Cortex of kidney (tissue), 1 donor: ENCODE data around the gene NNAT.
"Not testable (repeated sequence)": the region's sequence is repeated elsewhere in the genome, so short reads cannot be mapped to it uniquely, and the experiment has no call there.

ENCODE experiments used
- DNase-seq: peaks from one replicate; lab custom pipeline; 2025; lab: John Stamatoyannopoulos, UW

Gene NNAT

DNA sequence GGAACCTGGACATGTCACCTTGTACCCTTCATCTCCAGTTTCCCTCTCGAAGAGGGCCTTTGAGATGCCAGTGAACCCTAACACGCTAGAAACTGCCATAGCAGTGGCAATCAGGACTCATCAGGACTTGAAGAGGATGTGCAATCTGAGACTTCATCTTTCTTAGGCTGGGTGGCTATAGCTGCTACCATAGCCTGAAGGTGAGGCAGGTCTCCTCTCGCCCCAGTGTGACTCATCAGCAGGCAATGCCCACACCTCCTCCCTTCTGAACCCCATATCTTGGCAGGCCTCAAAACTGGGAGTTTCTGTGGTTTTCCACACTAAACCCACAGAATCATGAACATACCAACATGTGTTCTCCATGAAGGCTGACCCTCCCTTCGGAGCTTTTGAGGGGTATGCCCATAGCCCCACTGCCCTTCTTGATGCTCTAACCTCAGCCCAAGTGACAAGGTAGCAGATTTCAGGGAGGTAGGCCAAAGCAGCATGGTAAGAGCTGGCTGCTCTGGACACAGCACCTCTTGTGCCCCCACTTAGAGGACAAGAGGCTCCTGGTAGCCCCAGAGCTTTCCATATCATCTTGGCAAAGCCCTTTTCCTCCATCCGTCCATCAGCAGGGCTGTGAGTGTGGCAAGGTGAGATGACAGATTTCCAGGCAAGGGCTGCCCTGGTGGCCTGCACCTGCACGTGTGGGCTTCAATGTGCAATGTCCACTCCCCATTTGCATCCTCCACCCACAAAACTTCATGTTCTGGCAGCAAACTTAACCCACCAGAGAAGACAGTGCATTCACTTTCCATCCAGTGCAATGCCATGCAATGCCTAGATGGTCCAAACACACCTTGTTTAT, 4.0 kb downstream of the NNAT start:
- DNase-seq = no peak

GRCh38 chr20:37525810-37526209, 4.8 kb downstream of the NNAT start:
- no peak for DNase-seq

DNA sequence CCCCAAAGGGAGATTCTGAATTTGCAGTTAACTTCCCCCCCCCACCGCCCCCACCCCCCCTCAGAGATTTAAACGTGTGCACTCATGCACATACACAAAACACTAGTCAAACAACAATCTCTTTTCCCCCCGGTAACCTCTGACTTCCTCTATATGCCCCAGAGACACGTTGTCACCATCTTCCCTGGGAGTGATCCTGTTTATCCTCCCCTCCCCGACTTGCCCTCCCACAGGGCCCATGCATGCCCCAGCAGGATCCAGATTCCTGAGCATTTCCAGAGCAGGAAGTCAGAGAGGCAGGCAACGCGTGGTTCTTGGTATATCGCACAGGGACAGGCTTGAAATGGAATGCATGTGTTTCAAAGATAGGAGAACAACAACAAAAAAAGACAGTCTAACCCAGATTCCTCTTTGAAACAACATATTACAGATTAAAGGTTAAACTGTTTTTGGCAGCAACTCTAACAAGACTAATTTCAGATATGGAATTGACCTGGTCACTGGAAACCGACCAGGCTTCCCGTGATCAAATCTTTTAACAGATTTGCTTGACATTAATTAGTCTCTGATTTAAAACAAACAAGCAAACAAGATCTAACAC, 5.3 kb downstream of the NNAT start:
- DNase-seq = no peak

DNA sequence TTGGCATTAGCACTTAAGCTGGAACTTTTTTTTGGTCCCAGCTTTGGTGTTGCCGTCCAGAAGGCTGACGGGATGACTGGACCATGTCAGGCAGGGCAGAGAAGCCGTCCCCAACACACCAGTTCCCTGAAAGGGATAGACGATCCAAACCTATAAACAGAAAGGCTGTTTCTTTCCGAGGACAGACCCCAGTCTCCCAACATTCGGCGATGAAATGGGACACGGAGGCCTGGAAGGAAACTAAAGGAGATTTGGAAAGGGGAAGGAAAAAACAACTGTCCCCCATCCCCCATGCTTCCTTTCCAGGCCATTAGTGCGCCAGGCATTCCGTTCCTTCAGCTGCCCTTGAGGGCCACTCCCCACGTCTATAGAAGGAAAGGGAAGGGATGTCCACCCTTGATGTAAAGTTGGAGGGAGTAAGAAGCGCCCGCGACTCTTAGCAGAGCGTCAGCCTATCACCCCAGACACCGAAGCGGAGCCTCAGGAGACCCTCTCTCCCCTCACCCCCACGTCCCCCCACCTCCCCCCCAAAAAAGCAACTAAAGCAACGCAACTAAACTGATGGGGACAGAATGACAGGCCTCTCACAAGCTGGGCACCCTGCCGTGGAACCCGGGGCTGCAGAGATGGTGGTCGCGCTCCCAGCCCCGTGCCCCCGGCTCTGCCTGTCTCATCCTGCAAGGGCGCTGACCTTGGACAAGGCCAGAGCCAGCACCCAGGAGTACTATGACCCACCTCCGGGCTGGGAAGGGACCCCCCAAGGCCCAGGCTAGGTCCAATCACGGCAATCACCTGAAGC, 6.0 kb downstream of the NNAT start:
- no peak for DNase-seq

- DNase-seq = no peak
Observed at GRCh38 chr20:37527638-37528445, 6.8 kb downstream of the NNAT start, which contains the start of gene BLCAP. TSS of gene BLCAP (minus strand) at chr20:37527876. CDS start at chr20:37519174, 8,702 bp downstream.

DNA sequence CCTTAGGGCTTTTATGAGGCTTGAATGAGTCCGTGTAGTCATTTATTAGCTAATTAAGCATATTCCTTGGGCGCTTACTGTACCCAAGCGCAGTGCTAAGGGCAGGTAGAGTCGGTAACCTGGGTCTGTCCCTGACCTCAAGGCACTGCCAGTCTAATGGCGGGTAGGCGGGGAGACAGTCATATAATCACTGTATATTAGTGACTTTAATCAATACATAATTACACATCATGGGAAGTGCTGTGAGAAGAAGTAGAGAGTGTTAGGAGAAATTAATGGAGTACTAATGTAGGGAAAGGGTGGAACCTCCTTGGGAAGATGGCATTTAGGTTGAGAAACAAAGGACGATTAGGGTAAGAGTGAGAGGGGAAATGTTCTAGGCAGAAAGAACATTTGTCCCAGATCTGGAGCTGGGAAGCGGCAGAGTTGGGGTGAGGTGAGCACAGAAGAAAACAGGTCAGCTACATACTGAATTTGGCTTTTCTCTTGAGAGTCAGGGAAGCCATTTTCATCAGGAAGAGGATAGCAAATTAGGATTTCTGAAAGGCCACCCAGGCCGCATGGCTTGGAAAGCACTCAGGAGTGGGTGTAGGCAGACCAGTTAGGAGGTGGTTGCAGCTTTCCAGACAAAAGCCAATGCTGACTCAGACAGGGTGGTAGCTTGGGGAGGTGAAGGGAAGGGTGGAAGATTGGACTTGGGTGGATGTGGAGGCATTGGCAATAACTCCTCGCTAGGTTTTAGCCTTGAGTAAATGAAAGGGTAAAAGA, 7.6 kb downstream of the NNAT start:
- DNase-seq = no peak

- DNase-seq = no peak
Observed at GRCh38 chr20:37529214-37529967, 8.3 kb downstream of the NNAT start.

DNA sequence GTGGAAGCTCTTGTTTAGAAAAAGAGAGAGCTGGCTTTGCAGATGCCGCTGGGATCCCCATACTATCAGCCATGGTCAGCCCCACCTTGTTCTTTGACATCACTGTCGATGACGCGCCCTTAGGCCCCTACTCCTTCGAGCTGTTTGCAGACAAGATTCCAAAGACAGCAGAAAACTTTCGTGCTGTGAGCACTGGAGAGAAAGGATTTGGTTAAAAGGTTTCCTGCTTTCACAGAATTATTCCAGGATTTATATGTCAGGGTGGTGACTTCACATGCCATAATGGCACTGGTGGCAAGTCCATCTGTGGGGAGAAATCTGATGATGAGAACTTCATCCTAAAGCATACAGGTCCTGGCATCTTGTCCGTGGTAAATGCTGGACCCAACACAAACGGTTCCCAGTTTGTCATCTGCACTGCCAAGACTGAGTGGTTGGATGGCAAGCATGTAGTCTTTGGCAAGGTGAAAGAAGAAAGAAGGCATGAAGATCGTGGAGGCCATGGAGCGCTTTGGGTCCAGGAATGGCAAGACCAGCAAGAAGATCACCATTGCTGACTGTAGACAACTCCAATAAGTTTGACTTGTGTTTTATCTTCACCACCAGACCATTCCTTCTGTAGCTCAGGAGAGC, 9.0 kb downstream of the NNAT start:
- no peak for DNase-seq

GRCh38 chr20:37530696-37531095, 9.6 kb downstream of the NNAT start:
- no peak for DNase-seq

DNA sequence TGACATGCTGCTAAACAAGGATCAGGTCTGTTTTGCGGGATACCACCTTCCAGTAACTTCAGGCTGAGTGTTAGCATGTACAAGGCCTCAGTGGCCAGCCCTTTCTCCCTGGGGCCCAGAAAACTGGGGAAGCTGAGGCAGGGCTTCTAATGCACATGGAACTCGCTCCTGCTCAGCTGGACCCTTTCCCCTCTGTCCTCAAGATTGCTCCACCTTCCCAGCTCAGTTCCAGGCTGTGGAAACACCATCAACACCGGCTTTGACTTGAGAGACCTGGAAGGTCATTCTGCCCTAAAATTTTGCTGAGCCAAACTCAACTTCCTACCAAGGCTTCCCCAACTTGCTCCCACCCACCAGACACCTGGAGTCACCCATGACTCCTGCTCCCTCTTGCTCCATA, 10.8 kb downstream of the NNAT start:
- no peak for DNase-seq

DNA sequence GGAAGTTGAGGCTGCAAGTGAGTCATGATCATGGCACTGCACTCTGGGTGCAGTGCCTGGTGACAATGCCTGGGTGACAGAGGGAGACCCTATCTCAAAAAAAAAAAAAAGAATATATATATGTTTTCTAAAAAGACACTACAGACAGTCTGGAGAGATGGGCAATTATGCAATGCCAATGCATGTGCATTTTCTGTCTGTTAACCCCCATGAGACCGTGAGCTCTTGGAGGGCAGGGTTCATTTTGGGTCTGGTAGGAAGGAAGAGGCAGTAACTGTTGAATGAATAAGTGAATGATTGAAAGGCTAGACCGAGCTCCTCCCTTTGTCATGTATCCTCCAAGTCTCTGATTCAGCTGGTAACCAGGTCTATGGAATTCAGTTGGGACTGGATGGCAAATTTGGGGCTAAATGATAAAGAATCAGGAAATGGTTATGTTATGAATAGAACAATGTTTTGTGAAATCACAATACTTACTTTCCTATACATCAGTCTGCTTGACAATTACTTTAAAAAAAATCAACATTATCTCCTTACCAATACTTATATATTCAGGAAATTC, 12.2 kb downstream of the NNAT start:
- no peak for DNase-seq

DNA sequence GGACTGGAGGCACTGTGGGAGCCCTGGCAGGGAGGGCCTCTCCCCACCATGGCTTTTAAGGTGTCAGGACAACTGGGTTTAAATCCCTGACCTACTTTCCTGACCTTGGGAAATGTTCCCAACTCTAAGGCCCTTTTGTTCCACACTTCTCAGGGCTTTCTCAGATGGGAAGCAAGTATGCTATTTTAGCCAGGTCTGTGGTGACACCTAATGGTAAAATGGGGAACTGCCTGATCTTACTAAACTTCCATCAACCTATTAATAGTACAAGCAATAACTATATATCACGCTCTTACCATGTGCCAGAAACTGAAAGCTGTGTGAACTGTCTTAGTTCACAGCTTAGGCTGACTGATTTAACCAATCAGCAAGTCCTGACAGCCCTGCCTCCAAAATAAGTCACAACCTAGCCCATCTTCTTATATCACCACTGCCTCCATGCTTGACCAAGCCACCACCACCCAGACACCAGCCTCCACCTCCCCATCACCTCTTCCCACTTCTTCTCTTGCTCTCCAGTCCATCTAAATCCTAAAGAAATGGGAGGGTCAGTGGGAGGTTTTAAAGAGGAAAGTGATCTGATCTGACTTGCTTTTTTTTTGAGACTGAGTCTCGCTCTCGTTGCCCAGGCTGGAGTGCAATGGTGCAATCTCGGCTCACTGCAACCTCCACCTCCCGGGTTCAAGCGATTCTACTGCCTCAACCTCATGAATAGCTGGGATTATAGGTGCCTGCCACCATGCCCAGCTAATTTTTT, 13.5 kb downstream of the NNAT start:
- no peak for DNase-seq

DNA sequence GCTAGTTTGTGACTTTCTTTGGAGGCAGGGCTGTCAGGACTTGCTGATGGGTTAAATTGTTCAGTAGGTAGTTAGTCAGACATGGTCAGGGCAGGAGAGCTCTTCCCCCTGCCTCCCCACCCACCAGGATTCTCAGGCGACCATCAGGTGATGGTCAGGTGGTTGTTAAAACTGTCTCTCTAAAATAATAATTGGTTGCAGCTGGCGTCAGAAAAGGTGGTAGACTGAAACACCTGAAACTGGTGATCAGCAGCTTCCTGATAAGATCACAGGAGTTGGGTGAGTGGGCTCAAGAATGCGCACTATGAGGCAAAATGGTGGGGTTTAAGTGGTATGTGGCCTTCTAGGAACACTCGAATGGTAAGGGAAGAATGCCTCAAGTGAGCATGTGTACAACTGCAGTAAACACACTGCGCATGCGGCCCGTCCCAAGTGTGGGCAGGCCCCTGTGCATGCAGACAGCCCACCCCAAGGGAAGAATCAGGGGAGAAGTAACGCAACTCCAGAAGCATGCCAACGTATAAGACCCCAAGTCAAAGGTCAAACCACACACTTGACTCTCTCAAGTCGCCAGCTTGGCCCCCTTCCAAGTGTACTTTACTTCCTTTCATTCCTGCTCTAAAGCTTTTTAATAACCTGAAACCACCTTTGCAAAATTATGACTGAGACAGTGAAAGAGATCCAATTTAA, 14.5 kb downstream of the NNAT start:
- no peak for DNase-seq

- no peak for DNase-seq
Observed at GRCh38 chr20:37537505-37537904, 16.5 kb downstream of the NNAT start.

- DNase-seq = no peak
Observed at GRCh38 chr20:37538003-37538402, 17.0 kb downstream of the NNAT start.

GRCh38 chr20:37539424-37539823, 18.4 kb downstream of the NNAT start:
- no peak for DNase-seq

GRCh38 chr20:37540001-37540400, 19.0 kb downstream of the NNAT start:
- DNase-seq = no peak

- DNase-seq = not testable (repeated sequence)
Observed at GRCh38 chr20:37540838-37541237, 19.8 kb downstream of the NNAT start.
